Mucosa of stomach (tissue), 1 donor: ENCODE data around the gene TRAK1.

ENCODE experiments used
- H3K27me3 ChIP-seq: one replicate; pipeline ENCODE4 v1.7.0; 2013; ENCODE audit warnings: mild to moderate bottlenecking, low read length; ENCODE audit not compliant: control insufficient read depth, insufficient read depth
- H3K36me3 ChIP-seq: one replicate; pipeline ENCODE4 v1.7.0; 2013; ENCODE audit warnings: low read length; ENCODE audit not compliant: control insufficient read depth, insufficient read depth
- H3K4me1 ChIP-seq: one replicate; pipeline ENCODE4 v1.7.0; 2013; ENCODE audit warnings: mild to moderate bottlenecking, low read length; ENCODE audit not compliant: control insufficient read depth, insufficient read depth
- H3K4me3 ChIP-seq: one replicate; pipeline ENCODE4 v1.7.0; 2013; ENCODE audit warnings: low read length
- H3K9ac ChIP-seq: one replicate; pipeline ENCODE4 v1.7.0; 2013; ENCODE audit warnings: mild to moderate bottlenecking, low read length, moderate library complexity
- H3K9me3 ChIP-seq: one replicate; pipeline ENCODE4 v1.7.0; 2013; ENCODE audit warnings: mild to moderate bottlenecking, low read length, moderate library complexity; ENCODE audit not compliant: control insufficient read depth
- donor health status: Pancreatic carcinoma.

Gene TRAK1

DNA sequence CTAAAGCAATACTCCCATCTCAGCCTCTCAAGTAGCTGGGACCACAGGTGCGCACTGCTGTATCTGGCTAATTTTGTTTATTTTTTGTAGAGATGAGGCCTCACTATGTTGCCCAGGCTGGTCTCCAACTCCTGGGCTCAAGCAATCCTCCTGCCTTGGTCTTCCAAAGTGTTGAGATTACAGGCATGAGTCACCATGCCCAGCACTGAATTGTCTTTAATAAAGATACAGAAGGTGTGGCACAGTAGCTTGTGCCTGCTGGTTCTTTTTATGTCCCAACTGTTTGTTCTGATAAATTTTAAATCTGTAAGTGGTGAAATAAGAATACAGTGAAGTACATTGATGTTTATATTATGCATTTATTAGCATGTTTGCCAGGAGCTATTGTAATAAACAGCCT lies 20.6 kb upstream of the TRAK1 start:
- no peaks in the 10 kb centered on the region for H3K9me3 ChIP-seq
- no peaks in the 10 kb centered on the region for H3K27me3 ChIP-seq
- no peaks in the 10 kb centered on the region for H3K36me3 ChIP-seq
- no peak overlapping the region for H3K9ac ChIP-seq
- no peak overlapping the region for H3K4me3 ChIP-seq
- H3K4me1 ChIP-seq: peaks cover 60% of the 10 kb centered on the region

DNA sequence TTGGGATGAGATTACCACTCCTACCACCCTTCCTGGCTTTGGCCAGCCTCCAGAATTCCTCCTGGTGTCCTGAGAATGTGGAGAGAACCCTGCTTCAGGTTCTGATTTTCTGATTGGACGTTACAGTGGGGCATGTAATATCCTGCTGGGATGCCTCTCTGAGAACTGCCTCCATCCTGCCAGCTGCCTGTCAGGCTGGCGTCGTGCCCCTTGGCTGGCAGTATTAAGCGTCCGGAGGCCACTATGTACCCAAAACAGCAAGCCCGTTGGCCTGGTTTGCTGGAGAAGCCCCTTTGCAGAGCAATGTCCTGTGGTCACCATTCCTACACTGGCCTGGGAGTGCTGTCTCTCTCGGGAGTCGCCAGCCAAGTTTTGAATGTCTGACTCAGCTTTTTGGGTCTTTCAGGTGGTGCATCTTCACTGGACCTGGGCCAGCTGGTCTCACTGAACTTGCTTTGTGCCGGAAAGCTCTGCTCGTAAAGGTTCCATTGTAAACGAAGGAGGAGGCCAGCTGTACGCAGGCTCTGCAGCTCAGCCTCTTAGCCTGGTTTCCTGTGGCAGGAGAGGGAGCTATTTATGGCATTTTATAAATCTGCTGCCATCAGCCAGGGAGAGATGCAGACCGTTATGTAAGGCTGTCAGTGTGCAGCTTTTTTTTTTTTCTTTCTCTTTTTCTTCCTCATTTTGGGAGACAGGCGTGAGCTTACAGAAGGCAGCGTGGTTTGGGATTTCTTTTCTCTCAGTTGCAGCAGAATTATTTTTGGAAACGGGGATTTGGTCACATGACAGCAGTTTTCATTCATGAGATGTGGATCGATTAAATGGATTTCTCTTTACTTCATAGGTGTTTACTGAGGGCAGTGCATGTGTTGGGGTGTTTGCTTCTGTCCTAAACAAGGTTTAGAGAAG lies 19.0 kb upstream of the TRAK1 start:
- no peaks in the 10 kb centered on the region for H3K27me3 ChIP-seq
- H3K36me3 ChIP-seq: no peaks in the 10 kb centered on the region
- H3K9me3 ChIP-seq: no peaks in the 10 kb centered on the region
- H3K9ac ChIP-seq: peak overlapping the region; percentile 38
- no peak overlapping the region for H3K4me3 ChIP-seq
- H3K4me1 ChIP-seq: peaks cover 48% of the 10 kb centered on the region

DNA sequence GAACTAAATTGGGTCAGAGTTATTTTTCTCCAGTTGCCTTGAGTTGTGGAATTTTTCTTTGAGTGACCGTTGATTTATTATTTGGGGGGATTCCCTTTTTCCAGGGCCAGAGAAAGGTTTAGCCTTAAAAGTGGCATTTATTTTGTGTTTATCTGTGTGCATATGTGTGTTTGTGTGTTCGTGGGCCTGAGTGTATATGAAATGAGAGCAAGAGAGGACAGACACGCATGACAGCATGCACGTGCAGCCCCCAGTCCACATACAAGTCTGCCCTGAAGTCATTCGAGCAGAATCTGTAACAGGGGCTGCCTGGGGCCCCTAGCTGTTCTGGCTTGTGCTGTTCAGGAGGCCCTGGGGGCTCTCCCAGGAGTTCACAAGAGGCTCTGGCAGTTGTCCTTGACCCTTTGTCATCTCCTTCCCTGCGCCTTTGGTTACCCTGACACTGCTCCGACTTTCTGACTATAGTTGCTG lies 18.3 kb upstream of the TRAK1 start:
- H3K4me1 ChIP-seq: peaks cover 47% of the 10 kb centered on the region
- H3K36me3 ChIP-seq: no peaks in the 10 kb centered on the region
- peak overlapping the region; percentile 38 for H3K9ac ChIP-seq

DNA sequence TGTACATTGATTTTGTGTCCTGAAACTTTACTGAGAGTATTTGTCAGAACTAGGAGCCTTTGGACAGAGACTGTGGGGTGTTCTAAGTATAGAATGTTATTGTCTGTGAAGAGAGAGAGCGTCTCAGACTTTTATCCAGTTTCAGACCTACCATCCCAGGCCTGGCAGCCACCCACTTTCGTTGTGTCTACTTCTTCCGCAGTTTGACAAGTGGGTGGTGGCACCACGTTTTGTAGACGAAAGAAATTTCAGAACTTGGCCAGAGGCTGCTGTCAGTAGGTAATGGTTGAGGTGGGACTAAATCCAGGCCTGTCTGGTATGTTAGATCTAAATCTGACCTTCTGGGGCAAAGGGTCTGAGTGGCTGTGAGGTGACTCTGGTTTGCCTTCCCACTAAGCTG lies 13.4 kb upstream of the TRAK1 start:
- Histone ChIP-seq H3K36me3 (no peaks in the 10 kb centered on the region), H3K4me1 (peaks cover 55% of the 10 kb centered on the region), H3K9ac (peak overlapping the region; percentile 29), H3K4me3 (no peak overlapping the region), H3K27me3 (no peaks in the 10 kb centered on the region), H3K9me3 (no peaks in the 10 kb centered on the region)

More for the DNA sequence above, 18.3 kb upstream of the TRAK1 start:
- Histone ChIP-seq H3K27me3 (no peaks in the 10 kb centered on the region), H3K9me3 (no peaks in the 10 kb centered on the region), H3K4me3 (no peak overlapping the region)

DNA sequence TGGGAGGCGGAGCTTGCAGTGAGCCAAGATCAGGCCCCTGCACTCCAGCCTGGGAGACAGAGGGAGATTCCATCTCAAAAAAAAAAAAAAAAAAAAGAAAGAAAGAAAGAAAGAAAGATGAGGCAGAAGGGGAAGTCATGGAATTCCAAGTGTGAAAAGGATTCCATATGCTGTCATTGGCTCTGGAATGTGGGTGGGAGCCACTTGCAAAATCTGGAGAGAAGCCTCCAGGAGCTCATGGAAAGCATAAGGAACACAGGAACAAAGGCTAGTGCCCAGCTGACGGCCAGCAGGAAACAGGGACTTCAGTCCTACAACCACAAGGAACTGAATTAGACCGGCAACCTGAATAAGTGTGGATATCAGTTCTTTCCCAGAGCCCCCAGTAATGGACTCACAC lies 12.5 kb upstream of the TRAK1 start:
- Histone ChIP-seq H3K4me1 (peaks cover 57% of the 10 kb centered on the region), H3K36me3 (no peaks in the 10 kb centered on the region), H3K9me3 (no peaks in the 10 kb centered on the region), H3K9ac (no peak overlapping the region), H3K4me3 (no peak overlapping the region), H3K27me3 (no peaks in the 10 kb centered on the region)

DNA sequence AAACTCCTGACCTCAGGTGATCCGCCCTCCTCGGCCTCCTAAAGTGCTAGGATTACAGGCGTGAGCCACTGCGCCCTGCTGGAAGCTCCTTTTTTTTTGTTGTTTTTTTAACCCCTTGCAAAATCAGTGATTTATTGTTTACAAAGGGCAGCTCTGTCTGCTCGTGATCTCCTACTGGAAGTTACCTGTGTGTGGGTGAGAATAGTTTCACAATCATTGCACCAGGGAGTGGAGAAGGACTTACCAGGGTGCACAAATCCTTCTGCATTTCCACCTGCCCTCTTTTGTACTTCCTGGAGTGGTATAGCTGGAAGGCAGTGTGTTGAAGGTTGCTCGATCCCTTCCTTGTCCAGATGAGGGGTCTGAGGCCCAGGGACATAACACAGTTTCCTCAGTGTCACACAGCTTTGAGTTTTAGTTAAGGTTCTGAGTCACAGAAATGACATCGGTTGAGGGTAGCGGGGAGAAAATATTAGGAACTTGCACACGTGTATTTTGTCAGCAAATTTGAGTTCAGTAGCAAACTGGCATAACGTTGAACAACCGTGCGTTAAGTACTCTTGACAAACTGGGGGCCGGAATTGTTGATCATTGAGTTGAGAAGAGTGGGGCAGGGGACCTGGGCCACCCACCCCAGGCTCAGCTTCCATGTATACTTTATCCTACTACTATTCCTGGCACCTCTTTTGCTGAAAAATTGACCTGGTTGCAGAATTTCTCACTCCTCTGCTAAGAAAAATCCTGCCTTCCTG lies 11.3 kb upstream of the TRAK1 start:
- no peak overlapping the region for H3K4me3 ChIP-seq
- no peaks in the 10 kb centered on the region for H3K9me3 ChIP-seq
- peaks cover 64% of the 10 kb centered on the region for H3K4me1 ChIP-seq
- H3K9ac ChIP-seq: peak overlapping the region; percentile 30
- H3K27me3 ChIP-seq: no peaks in the 10 kb centered on the region
- H3K36me3 ChIP-seq: no peaks in the 10 kb centered on the region

DNA sequence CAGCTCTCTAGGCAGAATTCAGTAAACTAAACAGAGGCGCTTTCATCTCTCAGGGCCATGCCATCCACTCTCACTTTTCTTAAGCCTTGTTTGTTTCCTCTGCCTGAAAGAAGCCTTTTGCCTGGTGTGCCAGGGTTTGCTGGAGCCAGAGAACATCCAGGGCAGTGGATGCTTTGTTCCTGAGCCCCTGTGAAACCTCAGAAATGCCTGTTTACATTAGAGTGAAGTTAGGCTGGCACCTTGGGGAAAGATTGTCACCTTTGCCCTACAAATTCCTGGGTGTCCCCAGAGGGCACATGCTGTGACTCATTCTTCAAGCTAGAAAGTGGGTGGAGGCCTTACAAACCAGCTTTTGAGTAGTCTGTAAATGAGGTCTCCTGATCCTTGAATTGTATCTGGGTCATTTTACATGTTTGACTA lies 10.7 kb upstream of the TRAK1 start:
- Histone ChIP-seq H3K36me3 (no peaks in the 10 kb centered on the region), H3K9me3 (no peaks in the 10 kb centered on the region)

DNA sequence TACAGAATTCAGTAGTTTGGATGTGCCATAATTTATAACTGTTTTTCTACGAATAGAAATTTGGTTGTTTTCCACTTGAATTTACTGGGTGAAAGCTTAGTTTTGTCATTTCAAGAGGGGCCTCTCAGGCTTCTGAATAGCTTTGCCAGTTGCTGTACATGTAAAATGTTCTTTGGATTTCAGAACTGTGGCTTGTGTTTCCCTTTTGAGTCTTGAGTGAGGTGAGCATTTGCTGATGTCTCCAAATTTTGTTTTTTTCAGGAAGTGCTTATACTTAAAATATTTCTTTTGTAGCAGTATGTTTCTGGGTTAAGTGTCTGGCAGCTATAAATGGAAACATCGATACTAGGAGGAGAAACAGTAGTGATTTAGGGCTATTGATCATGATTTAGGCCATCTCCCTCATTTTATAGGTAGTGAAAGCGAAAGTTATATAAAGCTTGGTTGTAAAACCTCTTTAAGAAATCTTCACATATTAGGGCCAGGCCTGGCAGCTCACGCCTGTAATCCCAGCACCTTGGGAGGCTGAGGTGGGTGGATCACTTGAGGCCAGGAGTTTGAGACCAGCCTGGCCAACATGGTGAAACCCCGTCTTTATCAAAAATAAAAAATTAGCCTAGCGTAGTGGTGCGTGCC lies 9.2 kb upstream of the TRAK1 start:
- Histone ChIP-seq H3K4me3 (no peak overlapping the region), H3K9me3 (no peaks in the 10 kb centered on the region), H3K27me3 (no peaks in the 10 kb centered on the region), H3K36me3 (no peaks in the 10 kb centered on the region), H3K4me1 (peaks cover 64% of the 10 kb centered on the region), H3K9ac (no peak overlapping the region)

More for the DNA sequence above, 10.7 kb upstream of the TRAK1 start:
- Histone ChIP-seq H3K4me1 (peaks cover 64% of the 10 kb centered on the region), H3K4me3 (no peak overlapping the region), H3K9ac (peak overlapping the region; percentile 30), H3K27me3 (no peaks in the 10 kb centered on the region)

DNA sequence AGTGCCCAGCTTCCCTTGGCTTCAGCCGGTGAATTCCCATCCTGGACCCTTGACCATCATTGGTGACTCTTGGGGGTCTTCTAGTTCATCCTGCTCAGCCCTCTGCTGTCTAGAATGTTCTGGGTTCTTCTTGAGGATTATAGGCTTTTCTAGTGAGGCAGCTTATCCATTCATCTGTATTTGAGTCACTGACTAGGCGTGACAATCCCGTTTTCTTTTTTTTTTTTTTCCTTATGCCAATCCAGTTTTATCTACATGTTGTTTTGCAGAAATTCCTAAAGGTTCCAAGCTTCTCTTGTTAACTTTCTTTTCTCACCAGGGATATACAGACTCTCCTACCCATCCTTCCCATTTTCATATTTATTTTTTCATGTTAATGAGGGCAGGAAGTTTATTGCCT lies 6.6 kb upstream of the TRAK1 start:
- H3K27me3 ChIP-seq: no peaks in the 10 kb centered on the region
- no peak overlapping the region for H3K4me3 ChIP-seq
- no peaks in the 10 kb centered on the region for H3K36me3 ChIP-seq
- H3K9ac ChIP-seq: no peak overlapping the region
- H3K4me1 ChIP-seq: peaks cover 44% of the 10 kb centered on the region
- no peaks in the 10 kb centered on the region for H3K9me3 ChIP-seq

DNA sequence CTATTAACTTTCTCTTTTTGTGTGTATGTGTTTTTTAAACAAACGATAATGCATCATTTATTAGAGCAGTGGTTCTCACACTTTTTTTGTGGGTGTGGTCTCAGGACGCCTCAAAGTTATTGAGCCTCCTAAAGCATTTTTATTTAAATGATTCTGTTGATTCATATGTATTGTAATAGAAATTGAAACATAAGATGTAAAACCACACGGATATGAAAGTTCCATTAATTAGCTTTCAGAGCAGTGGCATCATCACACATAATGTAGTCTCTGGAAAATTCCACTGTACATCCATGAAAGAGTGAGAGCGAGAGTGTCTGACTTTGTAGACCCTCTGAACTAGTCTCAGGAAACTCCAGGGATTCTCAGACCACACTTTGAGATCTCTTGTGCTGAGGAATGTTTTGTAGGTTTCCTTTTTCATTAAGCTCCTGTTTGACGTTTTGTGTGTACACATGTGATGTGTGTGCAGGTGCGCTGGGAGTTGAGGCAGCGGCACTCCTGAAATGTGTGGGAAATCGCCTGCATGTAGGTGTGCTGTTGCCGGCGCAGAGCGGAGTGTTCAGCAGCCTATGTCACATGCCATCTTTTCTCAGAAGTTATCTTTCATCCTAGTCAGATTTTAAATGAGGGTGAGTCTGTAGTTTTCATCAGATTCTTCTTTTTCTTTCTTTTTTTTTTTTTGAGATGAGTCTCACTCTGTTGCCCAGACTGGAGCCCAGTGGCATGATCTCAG lies 5.3 kb upstream of the TRAK1 start:
- Histone ChIP-seq H3K9me3 (no peaks in the 10 kb centered on the region), H3K9ac (no peak overlapping the region), H3K36me3 (peaks cover 4% of the 10 kb centered on the region), H3K4me3 (no peak overlapping the region), H3K27me3 (no peaks in the 10 kb centered on the region), H3K4me1 (peaks cover 41% of the 10 kb centered on the region)

DNA sequence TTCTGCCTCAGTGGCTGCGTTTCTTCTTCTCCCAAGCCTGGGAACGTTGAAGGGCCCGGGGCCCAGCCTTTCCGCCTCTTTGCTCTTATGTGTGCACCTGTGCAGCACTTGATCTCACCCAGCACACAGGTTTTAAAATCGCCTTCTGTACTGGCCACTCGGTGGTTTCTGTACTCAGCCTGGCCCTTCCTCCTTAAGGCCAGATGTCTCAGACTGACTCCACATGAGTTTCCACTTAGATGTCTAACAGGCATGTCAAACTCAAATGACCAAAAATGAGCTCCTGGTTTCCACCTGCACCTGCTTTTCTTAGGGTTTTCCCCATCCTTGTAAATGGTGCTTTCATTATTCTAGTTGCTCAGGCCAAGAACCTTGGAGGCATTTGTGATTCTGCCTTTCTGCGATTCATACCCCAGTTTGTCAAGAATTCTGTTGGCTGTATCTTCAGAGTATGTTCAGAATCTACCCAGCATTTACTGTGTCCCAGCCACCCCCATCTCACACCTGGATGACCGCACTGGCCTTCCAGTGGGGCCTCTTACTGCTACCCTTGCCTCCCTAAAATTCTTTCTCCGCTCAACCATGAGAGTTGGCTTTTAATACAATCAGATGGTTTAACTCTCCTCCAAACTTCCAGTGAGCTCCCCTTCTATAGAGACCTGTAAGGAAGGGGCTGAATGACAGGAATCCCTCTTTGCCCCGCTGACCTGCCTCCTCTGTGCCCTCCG lies 2.2 kb upstream of the TRAK1 start:
- no peak overlapping the region for H3K9ac ChIP-seq
- no peaks in the 10 kb centered on the region for H3K9me3 ChIP-seq
- peaks cover 4% of the 10 kb centered on the region for H3K36me3 ChIP-seq
- peaks cover 25% of the 10 kb centered on the region for H3K4me1 ChIP-seq
- H3K27me3 ChIP-seq: no peaks in the 10 kb centered on the region
- no peak overlapping the region for H3K4me3 ChIP-seq
